ENCODE results near the gene RAB11FIP3.
"Not testable (repeated sequence)": the region's sequence is repeated elsewhere in the genome, so short reads cannot be mapped to it uniquely, and the experiment has no call there.

The RAB11FIP3 gene

DNA sequence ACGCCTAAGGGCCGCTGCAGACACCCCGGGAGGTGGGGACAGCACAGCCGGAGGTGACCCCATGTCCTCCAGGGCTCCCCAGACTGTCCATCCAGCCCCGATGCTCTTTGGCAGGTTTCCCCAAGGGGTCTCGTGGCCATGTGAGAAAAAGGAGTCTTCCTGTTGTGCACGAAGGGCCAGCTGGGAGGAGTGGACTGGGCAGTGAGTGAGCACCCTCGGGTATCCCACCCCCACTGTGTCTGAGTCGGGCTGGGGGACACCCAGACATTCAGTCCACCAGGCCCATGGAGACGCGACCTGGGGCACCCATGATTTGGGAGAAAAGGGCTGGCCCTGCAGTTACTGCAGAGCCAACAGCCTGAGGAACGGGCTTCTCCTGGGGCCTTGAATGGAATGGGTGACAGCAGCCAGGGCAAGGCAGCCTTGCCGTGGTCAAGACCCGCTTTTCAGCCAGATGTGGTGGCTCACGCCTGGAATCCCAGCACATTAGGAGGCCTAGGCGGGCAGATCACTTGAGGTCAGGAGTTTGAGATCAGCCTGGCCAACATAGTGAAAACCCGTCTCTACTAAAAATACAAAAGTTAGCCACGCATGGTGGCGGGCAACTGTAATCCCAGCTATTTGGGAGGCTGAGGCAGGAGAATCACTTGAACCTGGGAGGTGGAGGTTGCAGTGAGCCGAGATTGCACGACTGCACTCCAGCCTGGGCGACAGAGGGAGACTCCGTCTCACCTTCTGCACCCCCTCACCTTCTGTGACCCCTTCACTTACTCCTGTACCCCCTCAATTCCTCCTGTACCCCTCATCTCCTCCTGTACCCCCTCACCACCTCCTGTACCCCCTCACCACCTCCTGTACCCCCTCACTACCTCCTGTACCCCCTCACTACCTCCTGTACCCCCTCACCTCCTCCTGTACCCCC, 78.0 kb downstream of the RAB11FIP3 start:
- no peak overlapping the region for H3K4me3 ChIP-seq (ENCODE audit: control insufficient read depth, low read depth, low read length)
- TF ChIP-seq, protein P1, sequence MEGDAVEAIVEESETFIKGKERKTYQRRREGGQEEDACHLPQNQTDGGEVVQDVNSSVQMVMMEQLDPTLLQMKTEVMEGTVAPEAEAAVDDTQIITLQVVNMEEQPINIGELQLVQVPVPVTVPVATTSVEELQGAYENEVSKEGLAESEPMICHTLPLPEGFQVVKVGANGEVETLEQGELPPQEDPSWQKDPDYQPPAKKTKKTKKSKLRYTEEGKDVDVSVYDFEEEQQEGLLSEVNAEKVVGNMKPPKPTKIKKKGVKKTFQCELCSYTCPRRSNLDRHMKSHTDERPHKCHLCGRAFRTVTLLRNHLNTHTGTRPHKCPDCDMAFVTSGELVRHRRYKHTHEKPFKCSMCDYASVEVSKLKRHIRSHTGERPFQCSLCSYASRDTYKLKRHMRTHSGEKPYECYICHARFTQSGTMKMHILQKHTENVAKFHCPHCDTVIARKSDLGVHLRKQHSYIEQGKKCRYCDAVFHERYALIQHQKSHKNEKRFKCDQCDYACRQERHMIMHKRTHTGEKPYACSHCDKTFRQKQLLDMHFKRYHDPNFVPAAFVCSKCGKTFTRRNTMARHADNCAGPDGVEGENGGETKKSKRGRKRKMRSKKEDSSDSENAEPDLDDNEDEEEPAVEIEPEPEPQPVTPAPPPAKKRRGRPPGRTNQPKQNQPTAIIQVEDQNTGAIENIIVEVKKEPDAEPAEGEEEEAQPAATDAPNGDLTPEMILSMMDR (conservative IDR thresholded peaks at IDR 0.05; ENCODE audit: control insufficient read depth, insufficient read depth, low read depth, low read length) = no peak
- no peak for DNase-seq (ENCODE audit: low read depth)

DNA sequence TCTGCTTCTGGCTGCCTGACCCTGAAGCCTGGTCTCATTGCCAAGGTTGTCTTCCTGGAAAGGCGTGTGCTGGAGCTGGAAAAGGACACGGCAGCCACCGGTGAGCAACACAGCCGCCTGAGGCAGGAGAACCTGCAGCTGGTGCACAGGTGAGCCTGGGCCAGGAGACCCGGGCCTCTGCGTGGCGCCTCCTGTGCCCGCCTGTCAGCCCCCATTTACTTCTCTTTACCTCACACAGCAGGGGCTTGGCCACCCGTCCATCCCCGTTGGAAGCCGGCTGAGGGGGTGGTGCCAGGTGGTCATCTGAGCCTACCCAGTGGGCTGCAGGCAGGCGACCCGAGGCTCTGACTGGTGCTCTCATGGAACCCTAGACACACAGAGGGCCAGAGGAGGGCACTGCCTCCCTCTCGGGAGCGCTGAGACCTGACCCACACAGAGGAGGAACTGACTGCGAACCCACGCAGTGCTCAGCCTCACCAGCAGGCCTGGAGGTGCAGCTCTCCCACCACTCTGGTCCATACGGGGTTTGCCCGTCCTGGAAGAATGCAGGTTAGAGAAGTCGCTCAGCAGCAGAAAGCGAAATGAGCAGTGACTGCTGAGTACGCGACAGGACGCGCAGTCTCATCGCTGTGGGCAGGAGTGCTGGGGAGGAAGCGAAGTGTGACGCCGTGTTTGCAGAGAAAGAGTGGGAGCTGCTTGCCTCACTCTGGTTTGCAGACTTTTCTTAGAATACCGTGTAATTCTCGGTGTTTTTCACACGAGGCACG, 80.2 kb downstream of the RAB11FIP3 start:
- H3K4me3 ChIP-seq (ENCODE audit: control insufficient read depth, low read depth, low read length) = no peak overlapping the region
- TF ChIP-seq, protein P1 (conservative IDR thresholded peaks at IDR 0.05; ENCODE audit: control insufficient read depth, insufficient read depth, low read depth, low read length) = no peak

DNA sequence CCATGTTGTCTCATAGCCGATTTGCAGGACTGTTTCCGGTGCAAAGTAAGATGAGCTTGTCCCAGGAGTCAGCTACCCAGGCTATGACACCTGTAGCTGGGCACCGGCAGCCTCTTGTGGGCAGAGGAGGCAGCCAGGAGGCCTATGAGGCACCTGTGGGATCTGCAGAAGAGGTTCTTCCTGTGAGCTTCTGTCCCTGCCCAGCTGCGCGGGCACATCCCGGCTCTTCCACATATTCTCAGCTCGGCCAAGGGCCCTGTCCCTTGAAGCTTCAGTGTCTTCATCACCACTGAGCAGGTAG, 80.7 kb downstream of the RAB11FIP3 start:
- TF ChIP-seq, protein P1 (conservative IDR thresholded peaks at IDR 0.05; ENCODE audit: control insufficient read depth, insufficient read depth, low read depth, low read length) = no peak
- DNase-seq (ENCODE audit: low read depth) = no peak
- H3K4me3 ChIP-seq (ENCODE audit: control insufficient read depth, low read depth, low read length) = no peak overlapping the region

More for the DNA sequence above, 80.2 kb downstream of the RAB11FIP3 start:
- no peak for DNase-seq (ENCODE audit: low read depth)

DNA sequence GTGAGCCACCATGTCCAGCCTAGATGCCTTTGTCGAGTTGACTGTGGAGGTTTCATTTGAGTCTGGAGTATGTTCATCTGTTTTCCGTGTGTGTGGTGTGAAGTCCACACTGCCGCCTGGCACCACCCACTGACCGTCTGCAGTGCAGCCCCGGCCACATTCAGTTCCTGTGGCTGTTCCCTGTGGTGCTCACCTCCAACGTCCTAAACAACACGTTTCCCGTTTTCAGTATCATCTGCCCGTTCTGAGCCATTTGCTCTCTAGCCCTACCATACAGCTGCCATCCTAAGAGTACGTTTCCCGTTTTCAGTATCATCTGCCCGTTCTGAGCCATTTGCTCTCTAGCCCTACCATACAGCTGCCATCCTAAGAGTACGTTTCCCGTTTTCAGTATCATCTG, 82.1 kb downstream of the RAB11FIP3 start:
- H3K4me3 ChIP-seq (ENCODE audit: control insufficient read depth, low read depth, low read length); DNase-seq (ENCODE audit: low read depth): not testable (repeated sequence)

DNA sequence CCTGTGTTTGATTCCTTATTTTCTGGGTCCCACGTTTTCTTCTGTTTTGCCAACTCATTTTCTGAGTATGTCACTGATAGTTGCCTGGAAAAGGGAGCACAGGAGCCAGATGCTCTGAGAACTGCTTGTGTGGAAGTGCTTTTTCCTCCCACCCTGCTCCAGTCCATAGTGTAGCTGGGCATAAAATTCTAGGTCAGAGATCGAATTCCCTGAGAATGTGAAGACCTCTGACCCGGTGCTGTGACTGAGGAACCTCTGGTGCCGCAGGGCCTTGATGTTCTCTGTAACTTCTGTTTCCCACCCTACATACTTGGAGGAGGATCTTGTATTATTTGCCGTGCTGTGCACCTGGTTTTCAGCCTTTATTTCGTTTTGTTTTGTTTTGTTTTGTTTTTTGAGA, 82.5 kb downstream of the RAB11FIP3 start:
- TF ChIP-seq, protein P1 (conservative IDR thresholded peaks at IDR 0.05; ENCODE audit: control insufficient read depth, insufficient read depth, low read depth, low read length) = no peak
- no peak for DNase-seq (ENCODE audit: low read depth)
- H3K4me3 ChIP-seq (ENCODE audit: control insufficient read depth, low read depth, low read length) = no peak overlapping the region

DNA sequence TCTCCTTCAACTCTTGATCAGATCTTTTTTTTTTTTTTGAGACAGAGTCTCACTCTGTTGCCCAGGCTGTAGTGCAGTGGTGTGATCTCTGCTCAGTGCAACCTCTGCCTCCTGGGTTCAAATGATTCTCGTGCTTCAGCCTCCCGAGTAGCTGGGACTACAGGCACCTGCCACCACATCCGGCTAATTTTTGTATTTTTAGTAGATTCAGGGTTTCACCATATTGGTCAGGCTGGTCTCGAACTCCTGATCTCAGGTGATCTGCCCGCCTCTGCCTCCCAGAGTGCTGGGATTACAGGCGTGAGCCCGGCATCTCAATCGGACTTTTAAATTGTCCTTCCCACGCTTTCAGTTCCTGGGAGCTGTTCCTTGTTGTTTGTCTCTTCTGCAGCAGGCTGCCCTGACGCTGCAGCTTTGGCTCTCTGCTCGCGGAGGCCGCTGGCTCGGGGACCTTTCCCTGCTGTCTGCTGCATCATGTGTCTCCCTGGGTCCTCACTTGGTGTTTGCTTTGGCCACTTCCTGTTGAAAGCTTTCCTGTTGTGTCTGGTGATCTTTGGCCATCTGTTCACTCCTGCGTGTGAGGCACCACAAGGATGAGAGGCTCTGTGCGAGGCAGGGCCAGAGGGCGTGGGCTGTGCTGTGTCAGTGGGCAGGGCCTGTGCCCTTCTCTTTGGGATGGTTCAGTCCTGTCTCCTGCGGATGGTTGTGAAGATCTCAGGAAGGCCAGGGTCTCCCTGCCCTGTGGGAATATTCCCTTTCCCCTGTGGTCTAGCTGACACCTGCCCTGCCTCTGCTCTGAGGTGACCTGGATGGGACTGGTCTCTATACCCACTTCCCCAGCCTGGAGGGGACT, 83.7 kb downstream of the RAB11FIP3 start:
- TF ChIP-seq, protein P1 (conservative IDR thresholded peaks at IDR 0.05; ENCODE audit: control insufficient read depth, insufficient read depth, low read depth, low read length) = no peak
- DNase-seq (ENCODE audit: low read depth) = no peak
- H3K4me3 ChIP-seq (ENCODE audit: control insufficient read depth, low read depth, low read length) = no peak overlapping the region

All from fibroblast of mammary gland (primary cell).